Suppressor macrophage treated with lipopolysaccharide for 1 hour (primary cell): ENCODE results near the gene UBE3B.
A peak's percentile ranks its signal among the peaks of the same experiment; 100 is the strongest.

Experiments
- DNase-seq, 3 donors: peaks; one replicate each; pipeline ENCODE4 v3.0.0-alpha.2; 2020 to 2022

Gene UBE3B

GRCh38 chr12:109497675-109498074 is 20.2 kb downstream of the UBE3B start:
- DNase-seq, result no peak

- DNase-seq, result no peak
Measured at GRCh38 chr12:109500406-109501185, 23.2 kb downstream of the UBE3B start.

- DNase-seq, result no peak
Measured at GRCh38 chr12:109501299-109501698, 23.9 kb downstream of the UBE3B start.

- DNase-seq, result no peak
Measured at GRCh38 chr12:109502332-109502731, 24.9 kb downstream of the UBE3B start.

- no peak for DNase-seq
Measured at GRCh38 chr12:109503611-109504010, 26.2 kb downstream of the UBE3B start.

GRCh38 chr12:109504068-109504467 is 26.6 kb downstream of the UBE3B start:
- no peak for DNase-seq

GRCh38 chr12:109510196-109510595 is 32.8 kb downstream of the UBE3B start:
- DNase-seq, result no peak

GRCh38 chr12:109512608-109513007 is 35.2 kb downstream of the UBE3B start:
- no peak for DNase-seq

- no peak for DNase-seq
Measured at GRCh38 chr12:109513051-109513450, 35.6 kb downstream of the UBE3B start.

- no peak for DNase-seq
Measured at GRCh38 chr12:109513977-109514376, 36.5 kb downstream of the UBE3B start.

GRCh38 chr12:109517619-109518018 is 40.2 kb downstream of the UBE3B start:
- no peak for DNase-seq

GRCh38 chr12:109518820-109519665 is 41.6 kb downstream of the UBE3B start:
- DNase-seq, result peak; percentile 64 to 74 (median 74)

GRCh38 chr12:109519787-109520186 is 42.4 kb downstream of the UBE3B start:
- DNase-seq, result no peak

- DNase-seq, result no peak
Measured at GRCh38 chr12:109521831-109522230, 44.4 kb downstream of the UBE3B start.

- no peak for DNase-seq
Measured at GRCh38 chr12:109523071-109523470, 45.6 kb downstream of the UBE3B start.

- DNase-seq, result no peak
Measured at GRCh38 chr12:109523504-109523903, 46.1 kb downstream of the UBE3B start.

- no peak for DNase-seq
Measured at GRCh38 chr12:109524466-109525278, 47.2 kb downstream of the UBE3B start.

GRCh38 chr12:109525279-109525585 is 47.8 kb downstream of the UBE3B start:
- DNase-seq, result no peak

- DNase-seq, result no peak
Measured at GRCh38 chr12:109527489-109528123, 50.2 kb downstream of the UBE3B start.

GRCh38 chr12:109529691-109530640 is 52.5 kb downstream of the UBE3B start:
- no peak for DNase-seq

- DNase-seq, result no peak
Measured at GRCh38 chr12:109531411-109531810, 54.0 kb downstream of the UBE3B start.
